ENCODE measurements around the gene ETV1. TPM values are rescaled to one million over a fixed set of nuclear protein-coding genes. Genes with fewer than 3 reads are reported as not detected.
"Not testable (repeated sequence)": the region's sequence is repeated elsewhere in the genome, so short reads cannot be mapped to it uniquely, and the experiment has no call there.

Gene ETV1
- polyA plus RNA-seq, 1 donor from 2014 or later = not detected

DNA sequence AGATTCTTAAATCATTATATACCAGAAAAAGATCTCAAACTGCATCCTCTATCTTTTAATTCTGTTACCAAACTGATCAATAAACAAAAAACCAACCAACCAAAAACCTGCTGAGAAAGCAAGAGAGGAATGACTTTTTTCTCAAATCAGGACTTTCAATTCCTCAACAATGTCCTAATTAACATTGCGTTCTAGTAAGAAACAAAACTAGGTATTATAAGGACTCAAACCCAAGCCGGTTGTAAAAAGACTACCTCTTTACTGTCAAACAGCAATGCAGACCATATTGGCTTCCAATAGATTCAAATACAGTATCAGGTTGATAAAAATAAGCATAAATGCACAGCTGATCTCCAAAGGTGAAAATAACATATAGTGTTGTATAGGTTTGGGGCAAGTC is 57.3 kb downstream of the ETV1 start:
- H3K9me3 Mint-ChIP-seq = peaks cover 0 to 3% (median 2%) of the 10 kb centered on the region in 3 donors
- no peak overlapping the region for H3K27ac Mint-ChIP-seq
- H3K4me3 Mint-ChIP-seq = no peak overlapping the region
- no peaks in the 10 kb centered on the region for H3K36me3 Mint-ChIP-seq
- H3K4me1 Mint-ChIP-seq = peaks cover 0 to 2% (median 0%) of the 10 kb centered on the region in 3 donors
- H3K27me3 Mint-ChIP-seq = no peaks in the 10 kb centered on the region

DNA sequence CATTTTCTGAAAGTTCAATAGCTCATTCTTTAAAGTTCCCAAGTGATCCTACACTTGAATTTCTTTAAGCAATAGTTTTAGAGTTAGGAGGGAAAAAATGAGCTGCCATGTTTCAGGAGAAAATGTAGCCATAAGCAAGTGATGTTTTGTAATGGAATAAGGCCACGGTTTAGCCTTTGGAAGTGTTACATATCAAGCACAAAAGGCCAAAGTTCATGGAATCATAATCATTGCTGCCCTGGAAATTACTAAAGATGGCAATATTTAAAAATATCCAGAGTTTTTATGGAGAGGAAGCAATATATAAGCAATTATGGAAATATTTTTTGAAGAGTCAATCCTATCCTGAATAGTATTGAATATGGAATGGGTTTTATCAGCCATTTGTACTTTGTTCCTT is 68.4 kb downstream of the ETV1 start:
- H3K9me3 Mint-ChIP-seq = peaks cover 0 to 3% (median 0%) of the 10 kb centered on the region in 3 donors
- H3K4me3 Mint-ChIP-seq = no peak overlapping the region
- no peaks in the 10 kb centered on the region for H3K4me1 Mint-ChIP-seq
- no peak overlapping the region for H3K27ac Mint-ChIP-seq
- H3K27me3 Mint-ChIP-seq = no peaks in the 10 kb centered on the region
- no peaks in the 10 kb centered on the region for H3K36me3 Mint-ChIP-seq

DNA sequence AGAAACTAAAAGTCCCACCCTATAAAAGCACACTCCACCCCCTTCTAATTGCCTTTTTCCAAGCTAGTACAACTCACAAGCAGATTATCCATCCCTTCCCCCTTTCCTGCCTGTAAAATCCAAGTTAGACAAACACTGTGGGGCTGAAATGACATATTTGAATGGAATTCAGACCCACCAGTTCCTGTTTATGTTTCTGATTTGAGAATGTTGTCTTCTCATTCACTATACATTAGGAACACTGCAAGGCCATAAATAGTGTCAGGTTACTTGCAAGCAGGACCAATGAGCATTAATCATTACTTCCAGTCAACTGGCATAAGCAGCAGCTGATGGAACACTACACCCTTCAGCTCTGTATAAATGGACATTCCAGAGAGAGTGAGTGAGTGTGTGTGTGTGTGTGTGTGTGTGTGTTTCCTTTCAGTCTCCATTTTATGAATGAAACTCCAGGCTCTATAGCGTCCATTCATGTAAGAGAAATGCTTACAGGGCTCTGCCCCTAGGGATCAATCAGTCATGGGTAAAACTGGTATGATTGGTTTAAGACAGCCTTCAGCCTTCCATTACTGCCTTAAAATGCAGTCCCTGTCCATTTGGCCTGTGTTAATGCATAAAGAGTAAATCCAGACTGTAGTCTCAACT is 69.3 kb downstream of the ETV1 start:
- Mint-ChIP-seq H3K9me3 (peaks cover 0 to 3% (median 0%) of the 10 kb centered on the region in 3 donors), H3K36me3 (no peaks in the 10 kb centered on the region), H3K4me1 (no peaks in the 10 kb centered on the region), H3K27ac (no peak overlapping the region), H3K27me3 (no peaks in the 10 kb centered on the region), H3K4me3 (no peak overlapping the region)

DNA sequence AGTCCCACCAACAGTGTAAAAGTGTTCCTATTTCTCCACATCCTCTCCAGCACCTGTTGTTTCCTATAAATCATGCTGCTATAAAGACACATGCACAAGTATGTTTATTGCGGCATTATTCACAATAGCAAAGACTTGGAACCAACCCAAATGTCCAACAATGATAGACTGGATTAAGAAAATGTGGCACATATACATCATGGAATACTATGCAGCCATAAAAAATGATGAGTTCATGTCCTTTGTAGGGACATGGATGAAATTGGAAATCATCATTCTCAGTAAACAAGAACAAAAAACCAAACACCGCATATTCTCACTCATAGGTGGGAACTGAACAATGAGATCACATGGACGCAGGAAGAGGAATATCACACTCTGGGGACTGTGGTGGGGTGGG is 71.1 kb downstream of the ETV1 start:
- not testable (repeated sequence) for H3K4me1 Mint-ChIP-seq, H3K27me3 Mint-ChIP-seq, H3K9me3 Mint-ChIP-seq, H3K27ac Mint-ChIP-seq, H3K36me3 Mint-ChIP-seq, H3K4me3 Mint-ChIP-seq

DNA sequence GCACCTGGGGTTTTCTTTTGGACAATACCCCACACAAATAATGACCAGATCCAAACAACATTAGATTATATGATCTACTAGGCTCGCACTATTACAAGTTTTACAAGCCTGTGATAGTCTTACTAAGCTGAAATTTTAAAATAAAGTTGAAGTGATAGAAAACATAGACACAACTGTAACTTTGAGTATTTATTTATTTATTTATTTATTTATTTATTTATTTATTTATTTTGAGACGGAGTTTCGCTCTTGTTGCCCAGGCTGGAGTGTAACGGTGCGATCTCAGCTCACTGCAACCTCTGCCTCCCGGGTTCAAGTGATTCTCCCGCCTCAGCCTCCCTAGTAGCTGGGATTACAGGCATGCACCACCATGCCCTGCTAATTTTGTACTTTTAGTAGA is 72.4 kb downstream of the ETV1 start:
- H3K4me1 Mint-ChIP-seq, H3K27ac Mint-ChIP-seq, H3K27me3 Mint-ChIP-seq, H3K4me3 Mint-ChIP-seq, H3K36me3 Mint-ChIP-seq, H3K9me3 Mint-ChIP-seq: not testable (repeated sequence)

GRCh38 chr7:13915891-13916290 is 73.6 kb downstream of the ETV1 start:
- Mint-ChIP-seq H3K27ac (no peak overlapping the region), H3K36me3 (no peaks in the 10 kb centered on the region), H3K4me3 (no peak overlapping the region), H3K4me1 (no peaks in the 10 kb centered on the region), H3K27me3 (no peaks in the 10 kb centered on the region), H3K9me3 (no peaks in the 10 kb centered on the region)

- H3K4me3 Mint-ChIP-seq = no peak overlapping the region
- no peaks in the 10 kb centered on the region for H3K36me3 Mint-ChIP-seq
- H3K27me3 Mint-ChIP-seq = no peaks in the 10 kb centered on the region
- H3K9me3 Mint-ChIP-seq = no peaks in the 10 kb centered on the region
- no peaks in the 10 kb centered on the region for H3K4me1 Mint-ChIP-seq
- H3K27ac Mint-ChIP-seq = no peak overlapping the region
Observed at GRCh38 chr7:13912715-13913278, 76.7 kb downstream of the ETV1 start.

DNA sequence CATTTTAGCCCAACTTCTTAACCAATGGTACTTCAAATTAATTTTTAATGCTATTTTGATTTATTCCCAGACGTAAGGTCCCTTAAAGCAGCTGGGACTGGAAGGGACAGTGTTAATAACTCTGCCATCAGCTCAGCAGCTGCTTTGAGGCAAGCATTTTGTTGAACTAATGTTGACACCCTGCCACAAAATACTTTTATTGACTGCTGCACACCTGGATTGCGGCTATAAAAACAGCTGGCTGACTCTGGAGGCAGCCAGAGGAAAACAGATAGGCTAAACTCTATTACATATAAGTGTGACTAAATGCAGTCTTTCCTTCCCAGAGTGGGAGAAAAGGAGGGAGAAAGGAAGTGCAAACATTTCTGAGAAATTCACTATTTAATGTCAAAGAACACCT is 77.6 kb downstream of the ETV1 start:
- Mint-ChIP-seq H3K27me3 (no peaks in the 10 kb centered on the region), H3K4me3 (no peak overlapping the region), H3K36me3 (no peaks in the 10 kb centered on the region), H3K27ac (no peak overlapping the region), H3K9me3 (no peaks in the 10 kb centered on the region), H3K4me1 (no peaks in the 10 kb centered on the region)

GRCh38 chr7:13910805-13911551 is 78.5 kb downstream of the ETV1 start:
- Mint-ChIP-seq H3K27ac (no peak overlapping the region), H3K36me3 (no peaks in the 10 kb centered on the region), H3K4me1 (no peaks in the 10 kb centered on the region), H3K27me3 (no peaks in the 10 kb centered on the region), H3K9me3 (no peaks in the 10 kb centered on the region), H3K4me3 (no peak overlapping the region)

- H3K4me3 Mint-ChIP-seq = no peak overlapping the region
- H3K9me3 Mint-ChIP-seq = no peaks in the 10 kb centered on the region
- no peaks in the 10 kb centered on the region for H3K27me3 Mint-ChIP-seq
- H3K27ac Mint-ChIP-seq = no peak overlapping the region
- H3K4me1 Mint-ChIP-seq = no peaks in the 10 kb centered on the region
- no peaks in the 10 kb centered on the region for H3K36me3 Mint-ChIP-seq
Observed at GRCh38 chr7:13908667-13909397, 80.6 kb downstream of the ETV1 start.

DNA sequence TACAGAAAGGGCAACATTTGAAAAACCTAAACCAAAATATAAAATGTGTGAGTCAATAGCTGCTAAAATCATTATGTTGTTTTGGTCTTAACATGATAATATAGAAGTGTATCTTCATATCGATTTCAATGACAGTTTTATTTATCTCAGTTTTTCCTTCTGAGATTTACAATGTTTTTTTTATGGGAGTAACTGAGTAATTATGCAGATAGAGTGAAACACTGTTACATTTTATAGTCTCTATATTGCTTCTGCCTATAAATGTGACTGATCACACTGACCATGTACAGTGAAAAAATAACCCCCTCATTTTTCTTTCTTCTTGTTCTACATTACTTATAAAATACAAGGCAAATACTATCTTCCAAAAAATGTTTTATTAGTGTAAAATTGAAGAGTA is 81.6 kb downstream of the ETV1 start:
- no peaks in the 10 kb centered on the region for H3K9me3 Mint-ChIP-seq
- no peak overlapping the region for H3K4me3 Mint-ChIP-seq
- H3K4me1 Mint-ChIP-seq = no peaks in the 10 kb centered on the region
- no peaks in the 10 kb centered on the region for H3K36me3 Mint-ChIP-seq
- H3K27ac Mint-ChIP-seq = no peak overlapping the region
- H3K27me3 Mint-ChIP-seq = no peaks in the 10 kb centered on the region

- Mint-ChIP-seq H3K4me3 (no peak overlapping the region), H3K27me3 (no peaks in the 10 kb centered on the region), H3K4me1 (no peaks in the 10 kb centered on the region), H3K36me3 (no peaks in the 10 kb centered on the region), H3K9me3 (peaks cover 0 to 2% (median 0%) of the 10 kb centered on the region in 3 donors), H3K27ac (no peak overlapping the region)
Observed at GRCh38 chr7:13904689-13905088, 84.8 kb downstream of the ETV1 start.

DNA sequence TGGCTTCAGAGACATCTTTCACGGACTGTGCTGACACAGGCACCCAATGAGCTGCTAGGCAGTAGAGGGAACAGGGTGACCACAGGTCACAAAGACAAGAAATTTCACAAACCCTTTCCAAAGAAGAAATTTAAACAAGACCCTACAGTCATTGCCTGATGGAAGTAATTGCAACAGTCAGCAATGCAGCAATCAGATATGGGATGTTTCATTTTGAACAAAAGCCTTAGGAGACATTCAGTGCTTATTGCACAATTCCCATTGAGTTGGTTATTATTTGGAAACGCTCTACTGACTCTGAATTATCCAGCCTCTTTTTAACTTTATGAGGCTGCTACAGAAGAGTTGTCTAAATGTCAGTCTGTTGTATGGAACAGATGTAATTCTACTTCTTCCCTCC is 85.5 kb downstream of the ETV1 start:
- Mint-ChIP-seq H3K27ac (no peak overlapping the region), H3K4me3 (no peak overlapping the region), H3K9me3 (peaks cover 0 to 2% (median 0%) of the 10 kb centered on the region in 3 donors), H3K27me3 (no peaks in the 10 kb centered on the region), H3K4me1 (peaks cover 0 to under 1% (median 0%) of the 10 kb centered on the region in 3 donors), H3K36me3 (no peaks in the 10 kb centered on the region)

DNA sequence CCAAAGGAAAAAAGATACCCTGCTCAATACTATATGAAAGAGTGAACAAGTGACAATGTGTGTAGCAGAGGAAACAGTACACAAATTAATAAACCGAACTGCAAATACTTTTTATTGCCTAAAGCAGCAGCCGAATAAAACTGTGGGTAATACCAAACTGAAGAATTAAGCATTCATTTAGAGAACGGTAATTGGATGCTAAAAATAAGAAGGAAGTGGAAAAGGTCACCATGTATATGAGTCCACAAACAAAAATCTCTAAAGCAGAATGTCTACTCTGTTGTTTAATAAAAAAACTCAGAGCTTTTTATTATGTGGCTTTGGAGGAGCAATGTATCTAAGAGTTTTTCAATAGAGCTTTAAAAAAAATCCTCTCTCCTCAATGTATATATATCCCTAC is 87.9 kb downstream of the ETV1 start:
- Mint-ChIP-seq H3K27ac (no peak overlapping the region), H3K4me1 (peaks cover 0 to 2% (median 0%) of the 10 kb centered on the region in 3 donors), H3K9me3 (peaks cover 0 to 2% (median 0%) of the 10 kb centered on the region in 3 donors), H3K36me3 (no peaks in the 10 kb centered on the region), H3K4me3 (no peak overlapping the region), H3K27me3 (no peaks in the 10 kb centered on the region)

DNA sequence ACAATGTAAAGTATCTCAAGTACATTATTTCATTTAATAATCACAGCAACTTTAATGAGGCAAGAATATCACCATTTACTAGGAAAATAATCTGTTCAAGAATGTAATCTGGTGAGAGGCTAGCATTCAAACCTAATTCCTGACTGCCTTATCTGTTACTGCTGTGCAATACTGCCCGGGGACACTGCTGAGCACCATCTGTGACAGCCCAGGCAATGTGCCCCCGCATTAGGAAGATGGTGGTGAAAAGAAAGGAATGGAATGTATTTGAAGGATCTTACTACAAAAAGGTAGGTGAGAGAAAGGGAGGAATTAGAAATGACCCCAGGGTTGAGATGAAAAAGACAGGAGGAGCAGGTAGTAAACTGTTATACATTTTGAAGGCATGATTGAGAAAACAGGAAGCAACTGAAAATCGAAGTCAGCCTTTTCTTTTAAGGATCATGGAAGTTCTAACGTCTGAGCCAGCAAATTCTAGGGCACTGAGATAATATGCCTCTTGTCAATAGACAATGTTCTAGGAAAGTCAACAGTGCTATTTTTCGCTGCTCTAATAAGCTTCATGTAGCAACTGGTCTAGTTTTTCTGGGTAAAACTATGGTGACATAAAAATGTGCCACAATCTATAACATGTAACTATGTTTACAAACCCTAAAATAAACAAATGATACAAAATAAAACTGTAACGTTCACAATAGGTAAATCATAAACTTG is 90.4 kb downstream of the ETV1 start:
- Mint-ChIP-seq H3K27me3 (peaks cover 1% of the 10 kb centered on the region), H3K36me3 (no peaks in the 10 kb centered on the region), H3K9me3 (peaks cover 0 to 2% (median 0%) of the 10 kb centered on the region in 3 donors), H3K4me1 (peaks cover 0 to 2% (median 0%) of the 10 kb centered on the region in 3 donors), H3K4me3 (no peak overlapping the region), H3K27ac (no peak overlapping the region)
